Suppressor macrophage treated with lipopolysaccharide for 4 hours (primary cell): Measurements from ENCODE around the gene LIMS2.

Experiments
- DNase-seq: peaks from one replicate; pipeline ENCODE4 v3.0.0-alpha.2; 2020

The LIMS2 gene

DNA sequence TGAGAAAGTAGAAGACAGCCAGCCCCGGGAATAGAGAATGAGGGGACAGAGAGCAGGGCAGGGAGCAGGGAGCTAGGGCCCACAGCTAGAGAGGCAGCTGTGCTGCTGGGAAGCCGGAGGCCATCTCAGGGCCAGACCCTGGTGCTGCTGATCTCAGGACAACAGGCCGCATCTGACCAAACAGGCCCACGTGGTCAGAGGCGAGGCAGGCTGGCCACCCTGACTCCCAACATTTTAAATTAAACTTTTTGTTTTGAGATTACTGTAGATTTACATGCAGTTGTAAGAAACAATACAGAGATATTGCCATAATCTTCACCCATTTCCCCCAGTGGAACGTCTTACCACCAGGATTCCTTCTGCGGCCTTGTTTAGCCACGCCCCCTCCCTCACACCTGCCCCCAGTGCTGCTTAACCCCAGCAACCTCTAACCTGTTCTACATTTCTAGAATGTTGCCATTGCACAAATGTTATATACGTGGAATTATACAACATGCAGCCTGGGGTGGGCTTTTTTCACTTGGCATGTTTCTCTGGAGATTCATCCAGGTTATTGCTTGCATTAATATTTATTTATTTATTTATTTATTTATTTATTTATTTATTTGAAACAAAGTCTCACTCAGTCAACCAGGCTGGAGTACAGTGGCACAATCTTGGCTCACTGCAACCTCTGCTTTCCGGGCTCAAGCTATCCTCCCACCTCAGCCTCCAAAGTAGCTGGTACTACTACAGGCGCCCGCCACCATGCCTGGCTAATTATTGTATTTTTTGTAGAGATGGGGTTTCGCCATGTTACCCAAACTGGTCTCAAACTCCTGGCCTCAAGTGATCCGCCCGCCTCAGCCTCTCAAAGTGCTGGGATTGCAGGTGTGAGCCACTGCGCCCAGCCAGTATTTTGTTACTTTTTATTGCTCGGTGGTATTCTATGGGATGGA is 78.0 kb downstream of the LIMS2 start:
- DNase-seq: no peak

DNA sequence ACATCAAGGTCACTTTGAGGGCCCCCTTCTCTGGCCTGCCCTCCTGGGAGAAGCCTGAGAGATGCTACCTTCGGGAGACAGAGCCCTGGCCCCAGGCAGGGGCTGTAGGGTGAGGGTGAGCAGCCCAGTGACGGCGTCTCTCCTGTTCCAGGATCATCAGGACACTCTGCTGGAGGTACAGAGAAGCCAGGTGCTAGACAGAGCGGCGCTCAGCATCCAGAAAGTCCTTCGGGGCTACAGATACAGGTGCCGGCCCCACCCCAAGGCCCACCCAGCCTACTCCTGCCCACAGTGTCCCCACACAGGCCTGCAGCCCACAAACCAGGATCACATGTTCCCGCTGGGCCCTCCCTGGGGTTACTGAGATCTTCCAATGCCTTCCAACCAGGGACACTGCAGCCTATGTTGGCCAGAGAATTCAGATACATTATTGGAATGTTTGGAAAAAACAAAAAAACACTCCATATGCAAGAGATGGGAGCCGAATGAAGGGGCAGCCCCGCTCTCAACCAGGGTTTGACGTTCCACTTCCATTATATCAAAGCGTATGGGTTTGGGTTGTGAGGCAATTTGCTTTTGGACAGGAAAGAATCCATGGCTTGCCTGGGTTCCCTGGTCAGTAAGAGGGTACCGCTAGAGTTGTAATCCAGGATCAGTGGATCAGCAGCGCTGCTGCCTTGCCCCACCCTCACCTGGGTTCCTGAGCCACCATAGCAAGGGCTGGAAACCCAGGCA is 78.9 kb downstream of the LIMS2 start:
- no peak for DNase-seq

DNA sequence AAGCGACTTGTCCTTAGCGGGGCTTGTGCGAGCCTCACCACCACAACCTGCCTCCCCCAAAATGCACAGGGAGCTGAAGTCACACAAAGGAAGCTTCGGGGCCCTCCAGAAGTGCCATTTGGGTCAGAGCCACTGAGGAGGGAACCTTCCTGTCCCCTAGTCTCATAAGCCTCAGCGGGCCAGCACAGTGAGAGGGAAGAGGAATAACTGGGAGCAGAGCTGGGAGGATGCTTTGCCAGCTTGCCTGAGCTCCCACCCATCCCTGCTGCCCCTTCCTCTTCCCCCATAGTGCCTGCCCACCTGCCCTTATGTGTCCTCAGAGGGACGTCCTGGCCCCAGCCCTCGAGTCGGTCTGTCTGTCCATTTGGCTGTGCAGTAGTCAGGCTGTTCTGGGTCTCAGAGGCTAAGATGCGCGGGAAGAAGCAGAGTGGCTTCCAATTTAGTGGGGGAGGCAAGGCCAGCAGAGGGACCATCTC is 81.2 kb downstream of the LIMS2 start:
- no peak for DNase-seq

DNA sequence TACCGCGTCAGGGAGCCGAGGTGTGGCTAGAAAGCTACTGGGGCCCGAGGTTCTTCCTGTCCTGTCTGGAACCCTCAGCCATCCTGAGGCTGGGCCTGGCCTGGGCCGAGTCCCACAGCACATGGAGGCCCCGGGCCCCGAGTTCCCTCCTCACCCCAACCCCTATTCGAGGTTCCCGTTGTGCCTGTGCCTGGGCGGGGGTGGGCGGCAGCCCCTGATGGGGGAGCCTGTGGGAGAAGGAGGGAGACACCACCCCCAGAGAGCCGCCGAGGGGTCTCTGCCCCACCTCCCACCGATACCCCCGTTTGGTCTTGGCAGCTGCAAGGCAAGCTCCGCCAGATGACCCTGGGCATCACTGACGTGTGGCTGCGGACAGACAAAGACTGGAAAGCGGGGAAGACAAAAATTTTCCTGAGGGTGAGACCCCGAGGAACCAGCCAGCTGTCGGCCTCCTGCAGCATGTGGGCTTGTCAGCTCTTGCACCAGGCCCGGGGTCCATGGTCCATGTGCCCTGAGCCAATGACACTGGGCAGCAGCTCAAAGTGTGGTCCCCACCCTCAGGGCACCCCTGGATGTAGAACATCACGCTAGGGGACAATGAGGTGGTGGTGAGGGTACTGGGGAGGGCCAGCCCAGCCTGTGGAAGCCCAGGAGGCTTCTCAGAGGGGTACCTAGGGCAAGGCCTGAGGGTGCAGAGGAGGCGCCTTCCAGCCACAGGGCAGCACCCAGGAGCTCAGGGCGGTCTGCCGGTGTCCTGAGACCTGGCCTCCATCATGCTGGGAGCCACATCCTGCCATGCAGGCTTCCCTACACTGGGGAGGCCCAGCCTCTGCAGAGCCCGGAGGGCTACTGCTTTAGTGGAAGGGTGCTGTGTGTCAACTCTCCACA is 81.9 kb downstream of the LIMS2 start:
- no peak for DNase-seq

GRCh38 chr2:127592761-127593227 is 82.5 kb downstream of the LIMS2 start:
- DNase-seq: no peak

DNA sequence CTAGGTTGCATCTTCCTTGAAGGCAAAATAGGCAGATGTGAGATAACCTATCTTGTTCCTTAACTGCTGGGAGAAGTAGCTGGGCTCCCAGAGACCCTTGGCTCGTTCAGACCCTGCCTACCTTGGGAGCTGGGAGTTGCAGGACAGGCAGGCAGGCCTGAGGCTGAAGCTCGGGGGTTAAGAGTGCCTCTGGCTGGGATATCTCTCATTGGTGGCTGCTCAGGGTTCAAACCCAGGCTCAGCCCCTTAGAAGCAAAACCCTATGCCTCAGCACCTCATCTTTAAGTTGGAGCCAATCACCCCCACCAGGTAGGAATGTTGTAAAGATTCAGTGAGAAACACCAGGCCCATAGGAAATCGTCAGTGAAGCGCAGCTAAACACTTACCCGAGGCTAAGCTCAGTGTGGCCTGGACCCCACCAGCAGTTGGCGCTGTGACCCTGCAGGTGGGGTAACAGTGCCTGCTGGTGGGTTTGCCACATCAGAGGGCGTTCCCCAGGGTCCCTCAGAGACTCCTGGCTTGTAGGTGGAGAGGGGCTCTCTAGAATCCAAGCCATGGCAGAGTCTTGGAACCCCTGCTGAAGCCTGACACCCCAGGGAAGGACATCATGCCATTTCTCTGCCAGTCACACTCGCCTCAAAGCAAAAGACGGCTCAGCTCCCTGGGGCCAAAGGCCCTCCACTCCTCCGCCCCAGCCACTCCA is 84.0 kb downstream of the LIMS2 start:
- DNase-seq: peak; percentile 72

DNA sequence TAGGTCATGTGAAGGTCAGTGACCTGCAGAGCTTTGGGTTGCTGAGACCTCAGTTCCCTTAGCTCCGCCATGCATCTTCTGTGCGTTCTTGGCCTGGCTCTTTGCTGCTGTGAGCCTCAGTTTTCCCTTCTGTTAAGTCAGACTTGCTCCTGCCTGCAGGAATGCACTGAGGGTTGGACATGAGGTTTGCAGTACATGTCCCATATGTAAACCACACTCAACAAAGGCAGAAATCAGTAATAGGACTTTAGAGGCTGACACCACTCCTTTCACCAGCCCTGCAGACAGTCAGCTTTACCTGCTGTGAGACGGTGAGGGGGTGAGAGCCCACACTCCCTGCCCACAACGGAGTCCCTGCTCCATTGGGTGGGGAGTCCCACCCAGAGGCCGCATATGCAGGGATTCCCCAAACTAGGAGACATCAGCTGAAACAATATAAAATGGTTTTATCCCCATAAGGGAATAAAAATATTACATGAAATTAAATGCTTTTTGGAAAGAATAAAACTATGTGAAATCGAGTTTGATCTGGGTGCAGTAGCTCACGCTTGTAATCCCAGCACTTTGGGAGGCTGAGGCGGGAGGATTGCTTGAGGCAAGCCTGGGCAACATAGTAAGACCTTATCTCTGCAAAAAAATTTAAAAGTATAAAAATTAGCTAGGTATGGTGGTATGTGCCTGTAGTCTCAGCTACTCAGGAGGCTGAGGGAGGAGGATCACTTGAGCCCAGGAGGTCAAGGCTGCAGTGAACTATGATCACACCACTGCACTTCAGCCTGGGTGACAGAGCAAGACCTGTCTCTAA is 84.7 kb downstream of the LIMS2 start:
- no peak for DNase-seq

DNA sequence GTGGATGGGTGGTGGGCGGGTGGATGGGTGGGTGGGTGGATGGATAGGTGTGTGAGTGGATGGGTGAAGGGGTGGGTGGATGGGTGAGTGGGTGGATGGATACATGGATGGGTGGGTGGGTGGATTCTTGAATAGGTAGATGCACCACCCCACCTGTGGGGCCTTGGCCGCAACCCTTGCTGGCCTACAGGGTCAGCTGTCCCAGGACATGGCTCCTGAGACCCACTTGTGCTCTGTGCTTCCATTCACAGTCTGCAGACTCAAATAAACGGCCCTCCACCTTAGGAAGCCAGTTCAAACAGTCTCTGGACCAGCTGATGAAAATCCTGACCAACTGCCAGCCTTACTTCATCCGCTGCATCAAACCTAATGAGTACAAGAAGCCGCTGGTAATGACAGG is 85.5 kb downstream of the LIMS2 start:
- DNase-seq: no peak

DNA sequence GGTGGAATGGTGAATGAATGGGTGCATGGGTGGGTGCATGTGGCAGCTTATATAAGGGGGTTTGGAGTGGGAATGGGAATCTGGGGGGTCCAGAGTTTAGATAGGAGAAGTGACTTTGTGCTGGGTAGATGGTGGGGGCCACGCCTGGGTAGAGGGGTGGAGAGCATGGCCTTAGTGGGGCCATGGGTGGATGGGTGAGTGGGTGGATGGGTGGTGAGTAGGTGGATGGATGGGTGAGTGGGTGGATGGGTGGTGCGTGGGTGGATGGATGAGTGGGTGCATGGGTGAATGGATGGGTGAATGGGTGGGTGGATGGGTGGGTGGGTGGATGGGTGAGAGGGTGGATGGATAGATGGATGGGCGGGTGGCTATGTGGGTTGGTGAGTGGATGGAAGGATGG is 86.0 kb downstream of the LIMS2 start:
- DNase-seq: no peak
